Measurements from ENCODE around the gene OSCAR. TPM values are rescaled to one million over a fixed set of nuclear protein-coding genes. Genes with fewer than 3 reads are reported as not detected.
A peak's percentile ranks its signal among the peaks of the same experiment; 100 is the strongest.

The OSCAR gene
- polyA plus RNA-seq, 1 experiment, result 0.29 TPM

GRCh38 chr19:54114340-54115108 lies 13.9 kb upstream of the OSCAR start:
- Histone ChIP-seq H3K4me3 (ENCODE audit: low read depth, low read length) (peak overlapping the region; percentile 73), H3K27ac (ENCODE audit: low read depth, low read length) (no peak overlapping the region), H3K9me3 (ENCODE audit: control insufficient read depth, insufficient read depth, low read length) (no peaks in the 10 kb centered on the region), H3K27me3 (ENCODE audit: control insufficient read depth, insufficient read depth, low read length) (no peaks in the 10 kb centered on the region)
- ChIA-PET POLR2A (interaction anchor here (0.8 to 2.4 kb wide), 8 partner anchors 11 to 334 kb away, joined by 3 to 16 read pairs (median 6); partner anchors contain the start of genes CNOT3, LENG1, LENG8 and MYADM), CTCF (interaction anchor here (0.6 to 1.1 kb wide), 2 partner anchors 92 to 974 kb away, joined by 3 to 4 read pairs; no protein-coding TSS in a partner anchor)
- no peak for DNase-seq (ENCODE audit: low read depth, low spot score)
- TF ChIP-seq CTCF (IDR thresholded peaks at IDR 0.05; ENCODE audit: low read depth, low read length), result no peak

- TF ChIP-seq CTCF (IDR thresholded peaks at IDR 0.05; ENCODE audit: low read depth, low read length), result no peak
- Histone ChIP-seq H3K9me3 (ENCODE audit: control insufficient read depth, insufficient read depth, low read length) (no peaks in the 10 kb centered on the region), H3K4me3 (ENCODE audit: low read depth, low read length) (no peak overlapping the region), H3K27ac (ENCODE audit: low read depth, low read length) (no peak overlapping the region), H3K27me3 (ENCODE audit: control insufficient read depth, insufficient read depth, low read length) (no peaks in the 10 kb centered on the region)
- DNase-seq (ENCODE audit: low read depth, low spot score), result no peak
- ChIA-PET POLR2A (interaction anchor here (2.2 kb wide), 1 partner anchor 28 kb away, joined by 6 read pairs; the partner anchor contains the start of gene CNOT3), CTCF (no interaction called here)
Measured at GRCh38 chr19:54109651-54110050, 9.0 kb upstream of the OSCAR start.

GRCh38 chr19:54108496-54108895 lies 7.9 kb upstream of the OSCAR start:
- no peaks in the 10 kb centered on the region for H3K9me3 ChIP-seq (ENCODE audit: control insufficient read depth, insufficient read depth, low read length)
- ChIA-PET CTCF (no interaction called here), POLR2A (interaction anchor here (2.2 kb wide), 1 partner anchor 29 kb away, joined by 6 read pairs; the partner anchor contains the start of gene CNOT3)
- no peak for DNase-seq (ENCODE audit: low read depth, low spot score)
- H3K27ac ChIP-seq (ENCODE audit: low read depth, low read length), result no peak overlapping the region
- no peak overlapping the region for H3K4me3 ChIP-seq (ENCODE audit: low read depth, low read length)
- TF ChIP-seq CTCF (IDR thresholded peaks at IDR 0.05; ENCODE audit: low read depth, low read length), result no peak
- no peaks in the 10 kb centered on the region for H3K27me3 ChIP-seq (ENCODE audit: control insufficient read depth, insufficient read depth, low read length)

- no peak for TF ChIP-seq CTCF (IDR thresholded peaks at IDR 0.05; ENCODE audit: low read depth, low read length)
- ChIA-PET POLR2A (interaction anchor here (2.2 kb wide), 1 partner anchor 29 kb away, joined by 6 read pairs; the partner anchor contains the start of gene CNOT3), CTCF (no interaction called here)
- Histone ChIP-seq H3K9me3 (ENCODE audit: control insufficient read depth, insufficient read depth, low read length) (peaks cover under 1% of the 10 kb centered on the region; the same call in 1 of the 2 replicates), H3K4me3 (ENCODE audit: low read depth, low read length) (no peak overlapping the region), H3K27me3 (ENCODE audit: control insufficient read depth, insufficient read depth, low read length) (no peaks in the 10 kb centered on the region), H3K27ac (ENCODE audit: low read depth, low read length) (no peak overlapping the region)
- no peak for DNase-seq (ENCODE audit: low read depth, low spot score)
Measured at GRCh38 chr19:54107876-54108490, 7.4 kb upstream of the OSCAR start.

GRCh38 chr19:54106716-54107115 lies 6.1 kb upstream of the OSCAR start:
- no peak for DNase-seq (ENCODE audit: low read depth, low spot score)
- no peak for TF ChIP-seq CTCF (IDR thresholded peaks at IDR 0.05; ENCODE audit: low read depth, low read length)
- ChIA-PET POLR2A (interaction anchor here (1.2 kb wide), 1 partner anchor 9 kb away, joined by 3 read pairs; the partner anchor contains the start of genes PRPF31 and TFPT), CTCF (no interaction called here)
- Histone ChIP-seq H3K27ac (ENCODE audit: low read depth, low read length) (no peak overlapping the region), H3K27me3 (ENCODE audit: control insufficient read depth, insufficient read depth, low read length) (no peaks in the 10 kb centered on the region), H3K4me3 (ENCODE audit: low read depth, low read length) (no peak overlapping the region), H3K9me3 (ENCODE audit: control insufficient read depth, insufficient read depth, low read length) (peaks cover 3% of the 10 kb centered on the region; the same call in 1 of the 2 replicates)

All from AG04450 (cell line).